ENCODE data around the gene SKI.

- TF ChIP-seq, protein P1, sequence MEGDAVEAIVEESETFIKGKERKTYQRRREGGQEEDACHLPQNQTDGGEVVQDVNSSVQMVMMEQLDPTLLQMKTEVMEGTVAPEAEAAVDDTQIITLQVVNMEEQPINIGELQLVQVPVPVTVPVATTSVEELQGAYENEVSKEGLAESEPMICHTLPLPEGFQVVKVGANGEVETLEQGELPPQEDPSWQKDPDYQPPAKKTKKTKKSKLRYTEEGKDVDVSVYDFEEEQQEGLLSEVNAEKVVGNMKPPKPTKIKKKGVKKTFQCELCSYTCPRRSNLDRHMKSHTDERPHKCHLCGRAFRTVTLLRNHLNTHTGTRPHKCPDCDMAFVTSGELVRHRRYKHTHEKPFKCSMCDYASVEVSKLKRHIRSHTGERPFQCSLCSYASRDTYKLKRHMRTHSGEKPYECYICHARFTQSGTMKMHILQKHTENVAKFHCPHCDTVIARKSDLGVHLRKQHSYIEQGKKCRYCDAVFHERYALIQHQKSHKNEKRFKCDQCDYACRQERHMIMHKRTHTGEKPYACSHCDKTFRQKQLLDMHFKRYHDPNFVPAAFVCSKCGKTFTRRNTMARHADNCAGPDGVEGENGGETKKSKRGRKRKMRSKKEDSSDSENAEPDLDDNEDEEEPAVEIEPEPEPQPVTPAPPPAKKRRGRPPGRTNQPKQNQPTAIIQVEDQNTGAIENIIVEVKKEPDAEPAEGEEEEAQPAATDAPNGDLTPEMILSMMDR (conservative IDR thresholded peaks at IDR 0.05 in 1 of 2, IDR thresholded peaks at IDR 0.05 in 1 of 2; ENCODE audit: low read depth in 1 of 2, low read length in 2 of 2) = no peak
- TF ChIP-seq EZH2 (IDR thresholded peaks at IDR 0.05; ENCODE audit: low read length, missing control alignments) = no peak
Observed at GRCh38 chr1:2352897-2353550, 124.9 kb downstream of the SKI start.
